ENCODE data around the gene MYO1E.
"Not testable (repeated sequence)": the region's sequence is repeated elsewhere in the genome, so short reads cannot be mapped to it uniquely, and the experiment has no call there.

The MYO1E gene

GRCh38 chr15:59138243-59138642 is 234.4 kb downstream of the MYO1E start:
- DNase-seq (ENCODE audit: low read depth, low spot score), result peak; percentile 54

- DNase-seq (ENCODE audit: low read depth, low spot score), result no peak
Measured at GRCh38 chr15:59137566-59137965, 235.1 kb downstream of the MYO1E start.

- DNase-seq (ENCODE audit: low read depth, low spot score), result no peak
Measured at GRCh38 chr15:59133929-59134427, 238.7 kb downstream of the MYO1E start.

GRCh38 chr15:59131969-59132562 is 240.6 kb downstream of the MYO1E start:
- DNase-seq (ENCODE audit: low read depth, low spot score), result no peak

GRCh38 chr15:59131456-59131855 is 241.2 kb downstream of the MYO1E start:
- DNase-seq (ENCODE audit: low read depth, low spot score), result no peak

- DNase-seq (ENCODE audit: low read depth, low spot score), result not testable (repeated sequence)
Measured at GRCh38 chr15:59127255-59127654, 245.4 kb downstream of the MYO1E start.

- DNase-seq (ENCODE audit: low read depth, low spot score), result not testable (repeated sequence)
Measured at GRCh38 chr15:59125683-59126082, 247.0 kb downstream of the MYO1E start.

GRCh38 chr15:59124261-59124660 is 248.4 kb downstream of the MYO1E start:
- no peak for DNase-seq (ENCODE audit: low read depth, low spot score)

GRCh38 chr15:59120937-59121336 is 251.7 kb downstream of the MYO1E start:
- DNase-seq (ENCODE audit: low read depth, low spot score), result no peak

- no peak for DNase-seq (ENCODE audit: low read depth, low spot score)
Measured at GRCh38 chr15:59119625-59120024, 253.0 kb downstream of the MYO1E start.

GRCh38 chr15:59116771-59117170 is 255.9 kb downstream of the MYO1E start:
- no peak for DNase-seq (ENCODE audit: low read depth, low spot score)

GRCh38 chr15:59116141-59116540 is 256.5 kb downstream of the MYO1E start:
- peak; percentile 83 for DNase-seq (ENCODE audit: low read depth, low spot score)

- no peak for DNase-seq (ENCODE audit: low read depth, low spot score)
Measured at GRCh38 chr15:59115047-59115446, 257.6 kb downstream of the MYO1E start.

GRCh38 chr15:59111251-59111650 is 261.4 kb downstream of the MYO1E start:
- DNase-seq (ENCODE audit: low read depth, low spot score), result no peak

- DNase-seq (ENCODE audit: low read depth, low spot score), result no peak
Measured at GRCh38 chr15:59105854-59106253, 266.8 kb downstream of the MYO1E start.

GRCh38 chr15:59104912-59105732 is 267.5 kb downstream of the MYO1E start, which contains the start of gene CCNB2:
TSS of gene CCNB2 (plus strand) at chr15:59105146. CDS start at chr15:59105269, 123 bp downstream.
- peak; percentile 96 for DNase-seq (ENCODE audit: low read depth, low spot score)

GRCh38 chr15:59104602-59104911 is 268.1 kb downstream of the MYO1E start:
- DNase-seq (ENCODE audit: low read depth, low spot score), result no peak

GRCh38 chr15:59099162-59099685 is 273.4 kb downstream of the MYO1E start:
- DNase-seq (ENCODE audit: low read depth, low spot score), result no peak

- DNase-seq (ENCODE audit: low read depth, low spot score), result no peak
Measured at GRCh38 chr15:59096429-59096828, 276.2 kb downstream of the MYO1E start.

- DNase-seq (ENCODE audit: low read depth, low spot score), result no peak
Measured at GRCh38 chr15:59094077-59094476, 278.6 kb downstream of the MYO1E start.

GRCh38 chr15:59087731-59088130 is 284.9 kb downstream of the MYO1E start:
- no peak for DNase-seq (ENCODE audit: low read depth, low spot score)
